Astrocyte of the cerebellum (primary cell): ENCODE results near the gene FLNB.

Experiments used
- DNase-seq: peaks from one replicate; pipeline ENCODE4 v3.0.0-alpha.2; 2011; ENCODE audit warnings: low read depth
- H3K4me3 ChIP-seq: 2 replicates; pipeline ENCODE4 v1.5.1; 2011; ENCODE audit warnings: mild to moderate bottlenecking, low read depth, low read length, moderate library complexity
- CTCF ChIP-seq: IDR thresholded peaks from 2 replicates; pipeline ENCODE4 v1.5.1; 2012; ENCODE audit warnings: low read length, low read depth, moderate library complexity, mild to moderate bottlenecking; ENCODE audit errors: missing control alignments
- in situ Hi-C: cut with HindIII; loops from 2 replicates; pipeline ENCODE4 v1.10.0; 2017; ENCODE audit warnings: low sequenced_read_pairs

FLNB gene

GRCh38 chr3:58115175-58115574, 107.0 kb downstream of the FLNB start:
- in situ Hi-C loops, result no loop called here
- TF ChIP-seq CTCF, result no peak
- H3K4me3 ChIP-seq, result no peak overlapping the region
- no peak for DNase-seq

GRCh38 chr3:58116161-58116955, 108.1 kb downstream of the FLNB start:
- in situ Hi-C loops, result no loop called here
- no peak for TF ChIP-seq CTCF
- no peak for DNase-seq
- H3K4me3 ChIP-seq, result no peak overlapping the region

GRCh38 chr3:58116985-58117384, 108.8 kb downstream of the FLNB start:
- no peak overlapping the region for H3K4me3 ChIP-seq
- no peak for DNase-seq
- TF ChIP-seq CTCF, result no peak
- in situ Hi-C loops, result no loop called here

- no peak for TF ChIP-seq CTCF
- H3K4me3 ChIP-seq, result no peak overlapping the region
- in situ Hi-C loops, result no loop called here
- peak; percentile 27 for DNase-seq
These were observed 109.4 kb downstream of the FLNB start for GRCh38 chr3:58117561-58118181.

- no peak overlapping the region for H3K4me3 ChIP-seq
- no peak for DNase-seq
- no peak for TF ChIP-seq CTCF
- in situ Hi-C loops, result no loop called here
These were observed 111.0 kb downstream of the FLNB start for GRCh38 chr3:58119186-58119585.

GRCh38 chr3:58120075-58120812, 112.0 kb downstream of the FLNB start:
- H3K4me3 ChIP-seq, result no peak overlapping the region
- TF ChIP-seq CTCF, result no peak
- no peak for DNase-seq
- in situ Hi-C loops, result no loop called here
